Measurements from ENCODE around the gene SPIN4.
A peak's percentile ranks its signal among the peaks of the same experiment; 100 is the strongest.
"Not testable (repeated sequence)": the region's sequence is repeated elsewhere in the genome, so short reads cannot be mapped to it uniquely, and the experiment has no call there.

Gene SPIN4

GRCh38 chrX:63350941-63351616 lies at the start of gene SPIN4:
Gene SPIN4, minus strand, starts transcription at chrX:63351332. Its CDS starts 513 bp downstream, at chrX:63350819.
- peak; percentile 94 for DNase-seq

GRCh38 chrX:63400340-63400739 lies 49.2 kb upstream of the SPIN4 start:
- DNase-seq, result no peak

DNA sequence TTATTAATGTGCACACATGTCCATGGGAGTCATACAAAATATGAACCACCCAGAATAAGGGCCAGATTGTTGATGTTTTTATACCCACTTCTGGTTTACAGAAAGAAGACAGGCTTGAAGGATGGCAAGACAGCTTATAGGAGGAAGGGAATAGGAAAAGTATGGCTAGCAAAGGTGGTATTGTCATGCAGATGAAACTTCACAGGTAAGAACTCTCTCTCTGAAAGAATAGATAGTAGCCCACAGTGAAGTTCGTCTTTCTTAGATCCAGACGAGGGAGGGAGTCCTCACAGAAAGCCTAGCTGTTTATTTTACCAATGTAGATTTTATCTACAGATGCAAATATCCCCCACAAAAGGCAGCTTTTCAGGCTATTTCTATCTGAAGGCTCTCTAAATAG lies 43.7 kb upstream of the SPIN4 start:
- DNase-seq, result no peak

DNA sequence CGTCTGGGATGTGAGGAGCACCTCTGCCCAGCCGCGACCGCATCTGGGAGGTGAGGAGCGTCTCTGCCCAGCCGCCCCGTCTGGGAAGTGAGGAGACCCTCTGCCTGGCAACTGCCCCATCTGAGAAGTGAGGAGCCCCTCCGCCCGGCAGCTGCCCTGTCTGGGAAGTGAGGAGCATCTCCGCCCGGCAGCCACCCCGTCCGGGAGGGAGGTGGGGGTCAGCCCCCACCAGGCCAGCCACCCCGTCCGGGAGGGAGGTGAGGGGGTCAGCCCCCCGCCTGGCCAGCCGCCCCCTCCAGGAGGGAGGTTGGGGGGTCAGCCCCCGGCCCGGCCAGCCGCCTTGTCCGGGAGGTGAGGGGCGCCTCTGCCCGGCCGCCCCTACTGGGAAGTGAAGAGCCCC lies 42.0 kb upstream of the SPIN4 start:
- not testable (repeated sequence) for DNase-seq

GRCh38 chrX:63387411-63387810 lies 36.3 kb upstream of the SPIN4 start:
- DNase-seq, result no peak

DNA sequence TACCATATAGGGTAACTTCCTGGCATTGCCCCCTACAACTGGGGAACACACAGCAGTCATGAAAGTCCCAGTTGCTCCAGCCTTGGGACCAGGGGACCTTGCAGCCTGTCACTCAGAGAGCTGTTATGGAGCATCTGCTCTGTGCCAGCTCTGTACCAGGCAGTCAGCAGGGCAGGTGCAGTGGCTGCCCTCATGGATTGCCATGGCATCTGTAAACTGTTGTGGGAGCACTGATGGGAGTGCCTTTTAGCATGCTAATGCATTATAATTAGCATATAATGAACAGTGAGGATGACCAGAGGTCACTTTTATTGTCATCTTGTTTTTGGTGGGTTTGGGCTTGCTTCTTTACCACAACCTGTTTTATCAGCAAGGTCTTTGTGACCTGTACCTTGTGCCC lies 33.1 kb upstream of the SPIN4 start:
- DNase-seq, result not testable (repeated sequence)

GRCh38 chrX:63373012-63373411 lies 21.9 kb upstream of the SPIN4 start:
- not testable (repeated sequence) for DNase-seq

GRCh38 chrX:63367699-63368098 lies 16.6 kb upstream of the SPIN4 start:
- not testable (repeated sequence) for DNase-seq

DNA sequence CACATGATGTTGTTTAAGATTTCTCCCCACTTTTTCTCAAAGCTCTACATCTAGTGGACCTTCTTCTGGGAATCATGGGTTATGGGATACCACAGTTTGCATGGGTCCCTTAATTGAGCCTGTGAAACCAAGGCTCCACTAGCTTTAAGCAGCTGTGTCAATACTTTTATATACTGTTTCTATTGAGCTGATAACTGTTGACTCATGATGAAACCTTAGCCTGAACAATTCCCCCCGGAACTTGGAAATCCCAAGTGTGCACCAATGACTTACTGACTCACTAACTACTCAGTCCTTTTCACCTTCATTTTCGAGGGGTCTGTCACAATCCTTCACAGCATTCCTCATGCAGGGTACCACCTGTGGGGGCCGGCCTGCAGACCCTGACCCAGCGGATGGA lies 12.7 kb upstream of the SPIN4 start:
- no peak for DNase-seq

DNA sequence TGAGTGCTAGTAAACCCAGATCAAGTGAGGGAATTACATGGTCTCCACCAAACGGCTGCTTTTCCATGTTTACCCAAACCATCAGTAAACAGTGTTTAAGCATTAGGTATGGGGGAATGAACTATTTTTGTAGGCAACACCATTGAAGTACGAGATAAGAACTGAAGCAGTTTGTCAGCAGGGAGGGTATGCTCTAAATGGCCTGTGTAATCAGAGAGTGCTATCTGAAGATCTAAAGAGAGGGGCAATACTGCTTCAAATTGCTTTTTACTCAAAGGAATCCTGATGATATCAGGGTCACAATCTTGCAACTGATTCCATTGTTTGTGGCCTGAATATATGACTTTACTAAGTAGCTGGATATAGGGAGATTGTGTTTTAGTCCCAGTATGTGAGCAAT lies 10.4 kb upstream of the SPIN4 start:
- DNase-seq, result no peak

DNA sequence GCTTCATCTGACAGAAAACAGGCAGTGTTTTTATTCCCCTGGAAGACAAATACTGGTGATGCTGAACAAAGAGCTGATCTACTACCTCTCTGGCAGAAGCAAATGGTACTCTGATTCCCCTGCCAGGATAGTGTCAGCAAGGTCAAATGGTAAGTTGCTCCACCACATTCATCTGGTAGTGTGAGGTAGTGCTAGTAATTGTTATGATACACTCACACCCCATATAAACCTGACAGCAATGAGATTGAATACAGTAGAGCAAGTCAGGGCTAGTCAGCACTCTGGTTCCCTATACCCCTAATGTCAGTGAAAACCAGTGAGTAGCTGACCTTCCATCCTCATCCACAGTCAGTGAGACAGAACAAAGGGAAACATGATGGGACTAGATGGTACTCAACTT lies 3.4 kb upstream of the SPIN4 start:
- no peak for DNase-seq

- no peak for DNase-seq
These were observed 661 bp downstream of the SPIN4 start for GRCh38 chrX:63350465-63350877.

DNA sequence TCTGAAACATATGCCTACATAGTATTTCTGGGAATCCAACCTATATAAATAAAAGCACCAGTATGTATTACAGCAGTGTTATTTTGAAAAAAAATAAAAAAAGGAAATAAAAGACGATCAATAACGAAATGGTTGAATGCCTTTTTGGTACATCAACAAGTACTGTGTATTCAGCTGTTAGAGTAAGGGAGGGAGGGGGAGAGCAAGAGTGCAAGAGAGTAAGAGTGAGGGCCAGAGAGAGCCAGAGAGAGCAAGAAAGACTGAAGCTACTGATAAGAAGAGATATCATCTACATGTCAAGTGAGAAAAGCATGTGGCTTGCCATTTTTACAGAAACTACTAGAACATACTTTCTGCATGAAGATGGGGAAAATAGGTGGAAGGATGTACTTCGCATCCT lies 1.8 kb downstream of the SPIN4 start:
- DNase-seq, result peak; percentile 16

GRCh38 chrX:63330681-63331080 lies 20.5 kb downstream of the SPIN4 start:
- DNase-seq, result no peak

GRCh38 chrX:63327788-63328187 lies 23.3 kb downstream of the SPIN4 start:
- DNase-seq, result no peak

GRCh38 chrX:63299596-63299995 lies 51.5 kb downstream of the SPIN4 start:
- no peak for DNase-seq
